ENCODE results near the gene MALRD1.

Gene MALRD1

DNA sequence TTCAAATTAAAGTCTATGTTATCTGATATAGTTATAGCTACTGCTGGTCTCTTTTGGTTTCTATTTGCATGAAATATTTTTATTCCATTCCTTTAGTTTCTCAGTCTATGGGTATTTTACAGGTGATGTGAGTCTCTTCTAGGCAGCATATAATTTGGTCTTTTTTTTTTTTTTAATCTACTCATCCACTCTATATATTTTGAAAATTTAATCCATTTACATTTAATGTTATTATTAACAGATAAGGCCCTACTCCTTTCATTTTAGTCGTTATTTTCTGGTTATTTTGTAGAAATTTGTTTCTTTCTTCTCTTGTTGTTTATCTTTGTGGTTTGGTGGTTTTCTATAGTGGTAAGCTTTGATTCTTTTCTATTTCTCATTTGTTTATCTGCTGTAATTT lies 58.8 kb downstream of the MALRD1 start:
- no peak for DNase-seq (ENCODE audit: low read depth, low spot score)

GRCh38 chr10:19111501-19112267 lies 63.1 kb downstream of the MALRD1 start:
- peak; percentile 23 for DNase-seq (ENCODE audit: low read depth, low spot score)

- no peak for DNase-seq (ENCODE audit: low read depth, low spot score)
Observed at GRCh38 chr10:19117438-19117837, 68.8 kb downstream of the MALRD1 start.

- DNase-seq (ENCODE audit: low read depth, low spot score) = peak; percentile 1
Observed at GRCh38 chr10:19119191-19119590, 70.6 kb downstream of the MALRD1 start.

DNA sequence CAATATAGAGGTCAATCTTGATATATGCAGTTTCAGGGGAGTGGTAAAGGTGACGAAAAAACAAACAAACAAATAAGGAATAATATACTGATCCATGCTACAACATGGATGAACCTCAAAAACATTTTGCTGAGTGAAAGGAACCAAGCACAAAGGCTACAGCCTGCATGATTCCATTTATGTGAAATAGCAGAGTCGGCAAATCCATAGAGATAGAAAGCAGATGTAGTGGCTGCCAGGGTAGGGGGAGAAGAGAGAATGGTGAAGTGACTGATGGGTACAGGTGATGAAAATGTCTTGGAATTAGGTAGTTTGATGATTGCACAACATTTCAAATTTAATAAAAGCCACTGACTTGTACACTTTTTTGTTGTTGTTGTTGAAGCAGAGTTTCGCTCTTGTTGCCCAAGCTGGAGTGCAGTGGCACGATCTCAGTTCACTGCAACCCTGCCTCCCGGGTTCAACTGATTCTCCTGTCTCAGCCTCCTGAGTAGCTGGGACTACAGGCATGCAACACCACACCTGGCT lies 71.8 kb downstream of the MALRD1 start:
- DNase-seq (ENCODE audit: low read depth, low spot score) = no peak

GRCh38 chr10:19133992-19134391 lies 85.4 kb downstream of the MALRD1 start:
- no peak for DNase-seq (ENCODE audit: low read depth, low spot score)

DNA sequence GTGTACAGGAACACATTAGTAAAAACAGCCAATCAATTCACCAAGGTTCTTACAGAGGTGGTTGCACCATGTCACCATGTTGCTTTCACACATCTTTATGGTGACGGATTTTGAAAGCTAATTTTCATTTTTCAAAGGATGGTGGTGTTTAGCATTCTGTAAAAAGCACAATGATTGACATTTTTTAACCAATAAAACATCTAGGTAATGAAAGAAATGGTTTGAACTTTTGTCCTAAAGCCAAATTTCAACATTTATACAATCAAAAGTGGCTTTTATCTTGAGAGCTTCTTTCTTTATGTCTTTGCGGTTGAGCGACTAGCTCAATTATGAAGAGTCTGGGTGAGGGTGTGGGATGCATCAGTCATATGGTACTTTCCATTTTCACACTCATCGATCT lies 94.4 kb downstream of the MALRD1 start:
- DNase-seq (ENCODE audit: low read depth, low spot score) = no peak

GRCh38 chr10:19144206-19144605 lies 95.6 kb downstream of the MALRD1 start:
- DNase-seq (ENCODE audit: low read depth, low spot score) = no peak

DNA sequence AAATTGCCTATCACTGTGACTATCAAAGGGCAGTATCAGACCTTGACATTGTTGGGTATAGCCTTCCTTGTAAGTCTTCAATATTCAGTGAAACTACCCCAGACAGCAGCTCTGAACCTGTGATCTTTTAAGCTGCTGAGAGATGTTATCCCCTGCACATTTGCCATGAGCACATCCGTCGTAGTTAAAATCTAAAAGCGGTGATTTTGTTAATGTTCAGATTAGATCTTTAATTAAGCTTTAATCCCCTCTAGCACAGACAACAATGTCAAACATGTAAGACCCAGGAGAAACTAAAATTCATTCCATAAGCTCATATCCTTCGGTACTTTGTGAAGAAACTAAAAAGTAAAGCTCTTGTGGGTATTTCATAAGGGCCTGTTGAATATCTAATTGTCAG lies 105.8 kb downstream of the MALRD1 start:
- no peak for DNase-seq (ENCODE audit: low read depth, low spot score)

GRCh38 chr10:19158358-19158757 lies 109.8 kb downstream of the MALRD1 start:
- no peak for DNase-seq (ENCODE audit: low read depth, low spot score)

DNA sequence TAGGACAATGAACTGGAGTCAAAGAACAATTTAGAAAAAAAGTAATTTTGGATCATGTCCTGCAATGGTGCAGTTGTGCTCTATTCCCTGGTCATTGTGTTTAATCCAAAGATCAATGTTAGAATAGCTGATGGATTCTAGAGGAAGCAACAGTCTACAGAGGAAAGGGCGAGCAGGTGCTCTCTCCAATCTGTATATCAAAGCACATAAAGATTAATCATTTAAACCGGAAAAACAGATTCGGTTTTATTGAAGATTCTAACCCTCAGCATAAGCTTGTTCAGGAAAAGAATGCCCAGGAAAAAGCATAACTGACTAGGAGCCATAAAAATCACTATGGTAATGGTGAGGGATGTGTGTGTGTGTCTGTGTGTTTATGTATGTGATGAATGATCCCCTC lies 110.3 kb downstream of the MALRD1 start:
- no peak for DNase-seq (ENCODE audit: low read depth, low spot score)

- peak; percentile 5 for DNase-seq (ENCODE audit: low read depth, low spot score)
Observed at GRCh38 chr10:19164461-19164860, 115.9 kb downstream of the MALRD1 start.

- DNase-seq (ENCODE audit: low read depth, low spot score) = no peak
Observed at GRCh38 chr10:19168584-19168983, 120.0 kb downstream of the MALRD1 start.

- no peak for DNase-seq (ENCODE audit: low read depth, low spot score)
Observed at GRCh38 chr10:19169041-19169440, 120.4 kb downstream of the MALRD1 start.

GRCh38 chr10:19169684-19170083 lies 121.1 kb downstream of the MALRD1 start:
- peak; percentile 20 for DNase-seq (ENCODE audit: low read depth, low spot score)

DNA sequence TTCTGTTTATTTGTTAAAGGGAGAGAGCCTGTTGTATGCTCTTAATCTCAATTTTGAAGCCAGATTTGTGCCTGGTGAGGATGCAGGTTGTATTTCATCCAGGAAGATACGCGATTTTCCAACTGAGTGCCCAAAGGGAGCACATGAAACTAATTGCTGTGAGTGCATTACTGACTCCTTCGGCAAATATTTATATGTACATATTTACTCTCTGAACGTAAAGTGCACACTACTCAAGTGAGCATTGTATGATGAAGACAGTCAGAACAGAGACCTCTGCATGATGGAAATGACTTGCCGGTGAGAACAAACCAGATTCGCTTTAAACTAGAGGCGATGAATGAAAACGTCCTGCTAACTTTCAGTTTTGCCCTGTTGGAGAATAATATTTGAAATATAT lies 130.1 kb downstream of the MALRD1 start:
- no peak for DNase-seq (ENCODE audit: low read depth, low spot score)

- DNase-seq (ENCODE audit: low read depth, low spot score) = no peak
Observed at GRCh38 chr10:19184891-19185290, 136.3 kb downstream of the MALRD1 start.

DNA sequence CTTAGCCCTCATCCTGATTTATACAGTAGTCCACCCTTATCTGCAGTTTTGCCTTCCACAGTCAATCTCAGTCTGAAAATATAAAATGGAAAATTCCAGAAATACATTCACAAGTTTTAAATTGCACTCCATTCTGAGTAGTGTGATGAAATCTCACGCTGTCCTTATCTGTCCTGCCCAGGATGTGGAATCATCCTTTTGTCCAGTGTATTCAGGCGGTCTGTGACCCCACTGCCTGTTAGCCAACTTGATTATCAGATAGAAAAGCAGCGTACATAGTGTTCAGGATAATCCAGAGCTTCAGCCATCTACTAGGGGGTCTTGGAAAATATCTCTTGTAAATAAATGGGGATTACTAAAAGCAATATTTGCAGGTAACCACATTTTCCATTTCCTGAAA lies 146.3 kb downstream of the MALRD1 start:
- DNase-seq (ENCODE audit: low read depth, low spot score) = no peak

GRCh38 chr10:19195698-19196097 lies 147.1 kb downstream of the MALRD1 start:
- no peak for DNase-seq (ENCODE audit: low read depth, low spot score)

DNA sequence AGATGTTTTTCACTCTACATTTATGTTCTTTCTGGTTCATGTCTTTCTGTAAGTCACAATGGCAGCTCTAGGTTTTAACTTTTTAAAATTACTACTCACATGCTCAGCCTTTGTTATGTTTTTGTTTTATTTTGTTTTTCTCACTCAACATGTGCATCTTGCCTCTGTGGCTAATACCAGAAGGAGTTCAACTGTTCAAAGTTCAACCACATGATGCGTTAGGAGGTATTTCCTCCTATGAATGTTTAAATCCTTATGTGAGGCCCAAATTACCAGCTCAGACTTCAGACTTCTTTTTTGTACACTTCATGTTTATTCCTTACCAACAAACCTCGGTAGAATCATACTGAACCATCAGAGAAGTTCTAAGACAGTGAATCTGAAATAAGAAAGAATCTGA lies 151.6 kb downstream of the MALRD1 start:
- DNase-seq (ENCODE audit: low read depth, low spot score) = no peak

DNA sequence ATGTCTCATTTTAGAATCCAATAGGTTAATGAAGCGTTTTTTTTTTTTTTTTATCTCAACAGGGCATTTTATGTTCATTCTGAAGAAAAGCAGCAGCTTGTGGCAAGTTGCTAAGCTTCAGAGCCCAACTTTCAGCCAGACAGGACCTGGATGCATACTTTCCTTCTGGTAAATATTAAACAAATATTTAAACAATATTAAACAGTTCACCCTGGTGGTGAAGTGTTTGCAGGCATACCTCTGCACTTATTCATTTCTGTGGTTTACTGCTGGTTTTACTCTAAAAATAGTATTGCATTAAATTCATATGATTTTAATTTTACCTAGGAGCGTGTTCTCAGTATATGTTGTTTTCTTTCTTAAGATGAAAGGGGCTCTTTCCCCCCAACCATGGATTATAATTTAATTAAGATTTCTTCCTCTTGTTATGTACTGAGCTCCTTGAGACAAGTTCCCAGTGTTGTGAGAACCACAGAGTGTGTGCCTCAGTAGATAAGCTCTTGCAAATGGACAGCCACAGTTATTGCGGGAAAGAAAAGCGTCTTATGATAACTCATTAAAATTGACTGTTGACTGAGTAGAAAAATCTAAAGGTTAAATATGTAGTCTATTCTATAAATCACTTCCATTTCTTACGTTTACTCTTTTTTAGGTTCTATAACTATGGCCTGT lies 155.8 kb downstream of the MALRD1 start:
- peak; percentile 16 for DNase-seq (ENCODE audit: low read depth, low spot score)

DNA sequence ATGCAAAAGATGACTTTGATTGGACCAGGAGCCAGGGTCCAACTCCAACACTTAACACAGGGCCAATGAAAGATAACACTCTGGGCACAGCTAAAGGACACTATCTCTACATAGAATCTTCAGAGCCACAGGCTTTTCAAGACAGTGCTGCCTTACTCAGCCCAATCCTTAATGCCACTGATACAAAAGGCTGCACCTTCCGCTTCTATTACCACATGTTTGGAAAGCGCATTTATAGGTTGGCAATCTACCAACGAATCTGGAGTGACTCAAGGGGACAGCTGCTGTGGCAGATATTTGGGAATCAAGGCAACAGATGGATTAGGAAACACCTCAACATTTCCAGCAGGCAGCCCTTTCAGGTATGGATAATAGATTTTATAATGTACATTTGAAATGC lies 160.7 kb downstream of the MALRD1 start:
- DNase-seq (ENCODE audit: low read depth, low spot score) = no peak

GRCh38 chr10:19212590-19212989 lies 164.0 kb downstream of the MALRD1 start:
- no peak for DNase-seq (ENCODE audit: low read depth, low spot score)

Measured in astrocyte of the hippocampus (primary cell).